Mesenchymal stem cell (in vitro differentiated cells and primary cell): ENCODE results near the gene FCGBP.
"Not testable (repeated sequence)": the region's sequence is repeated elsewhere in the genome, so short reads cannot be mapped to it uniquely, and the experiment has no call there.

Experiments
- DNase-seq: peaks from one replicate; pipeline ENCODE4 v3.0.0-alpha.2; 2013
- H2AFZ ChIP-seq: one replicate; pipeline ENCODE4 v1.6.1; 2013; ENCODE audit warnings: low read depth, mild to moderate bottlenecking, control low read depth, inconsistent platforms, low read length, moderate library complexity
- H2AK5ac ChIP-seq: 2 replicates; pipeline ENCODE4 v1.6.1; 2013; ENCODE audit warnings: low read length, moderate library complexity, mild to moderate bottlenecking, inconsistent platforms; ENCODE audit not compliant: severe bottlenecking
- H2BK120ac ChIP-seq: one replicate; pipeline ENCODE4 v1.6.1; 2013; ENCODE audit warnings: low read depth, mild to moderate bottlenecking, inconsistent platforms, low read length, moderate library complexity
- H2BK12ac ChIP-seq, 2 experiments: one replicate each; pipeline ENCODE4 v1.6.1; 2013; ENCODE audit warnings: inconsistent platforms in 2 of 2, low read length in 2 of 2, mild to moderate bottlenecking in 2 of 2, moderate library complexity in 2 of 2, control low read depth in 1 of 2
- H2BK15ac ChIP-seq: one replicate; pipeline ENCODE4 v1.6.1; 2013; ENCODE audit warnings: mild to moderate bottlenecking, low read depth, inconsistent platforms; ENCODE audit not compliant: poor library complexity, severe bottlenecking
- H2BK5ac ChIP-seq: 2 replicates; pipeline ENCODE4 v1.6.1; 2013; ENCODE audit warnings: low read depth, mild to moderate bottlenecking, low read length, control low read depth, inconsistent platforms; ENCODE audit not compliant: poor library complexity, severe bottlenecking
- H3K14ac ChIP-seq, 2 experiments: one replicate each; pipeline ENCODE4 v1.6.1; 2013; ENCODE audit warnings: inconsistent platforms in 2 of 2, low read length in 2 of 2, control low read depth in 1 of 2, mild to moderate bottlenecking in 1 of 2, moderate library complexity in 1 of 2
- H3K18ac ChIP-seq, 2 experiments: one replicate each; pipeline ENCODE4 v1.6.1; 2013; ENCODE audit warnings: inconsistent platforms in 2 of 2, low read length in 2 of 2, control low read depth in 1 of 2, low read depth in 1 of 2, mild to moderate bottlenecking in 1 of 2
- H3K23ac ChIP-seq, 2 experiments: one replicate each; pipeline ENCODE4 v1.6.1; 2013; ENCODE audit warnings: inconsistent platforms in 2 of 2, low read length in 2 of 2, mild to moderate bottlenecking in 2 of 2, moderate library complexity in 2 of 2, control low read depth in 1 of 2
- H3K27ac ChIP-seq: 2 replicates; pipeline ENCODE4 v1.5.1; 2013; ENCODE audit warnings: mild to moderate bottlenecking, moderate library complexity, low read length, control low read depth, inconsistent platforms; ENCODE audit not compliant: poor library complexity, severe bottlenecking
- H3K27me3 ChIP-seq, 2 experiments: 2 replicates each; pipeline versions ENCODE4 v1.6.1 to v1.7.0; 2013; ENCODE audit warnings: low read length in 2 of 2, mild to moderate bottlenecking in 2 of 2, moderate library complexity in 2 of 2, control low read depth in 1 of 2, inconsistent platforms in 1 of 2; ENCODE audit not compliant: control insufficient read depth in 1 of 2, insufficient read depth in 1 of 2
- H3K36me3 ChIP-seq, 2 experiments: 2 replicates each; pipeline versions ENCODE4 v1.6.1 to v1.7.0; 2013; ENCODE audit warnings: low read length in 2 of 2, control low read depth in 1 of 2, inconsistent platforms in 1 of 2, low read depth in 1 of 2, mild to moderate bottlenecking in 1 of 2; ENCODE audit not compliant: insufficient read depth in 2 of 2, control insufficient read depth in 1 of 2
- H3K4ac ChIP-seq, 2 experiments: one replicate each; pipeline ENCODE4 v1.6.1; 2013; ENCODE audit warnings: inconsistent platforms in 2 of 2, low read length in 2 of 2, mild to moderate bottlenecking in 2 of 2, moderate library complexity in 2 of 2, control low read depth in 1 of 2, low read depth in 1 of 2
- H3K4me1 ChIP-seq: 2 replicates; pipeline ENCODE4 v1.6.1; 2013; ENCODE audit warnings: low read depth, low read length, control low read depth; ENCODE audit not compliant: control insufficient read depth, insufficient read depth
- H3K4me2 ChIP-seq: 2 replicates; pipeline ENCODE4 v1.6.1; 2013; ENCODE audit warnings: low read length, mild to moderate bottlenecking, inconsistent platforms; ENCODE audit not compliant: poor library complexity, severe bottlenecking
- H3K4me3 ChIP-seq, 2 experiments: 2 replicates each; pipeline versions ENCODE4 v1.5.1 to v1.7.0; 2013; ENCODE audit warnings: low read length in 2 of 2, mild to moderate bottlenecking in 2 of 2, control low read depth in 1 of 2, low read depth in 1 of 2; ENCODE audit not compliant: insufficient read depth in 1 of 2
- H3K79me1 ChIP-seq: replicated peaks from 2 replicates; pipeline ENCODE4 v1.6.1; 2013; ENCODE audit warnings: mild to moderate bottlenecking, control low read depth, low read length, inconsistent platforms; ENCODE audit not compliant: poor library complexity, severe bottlenecking
- H3K9ac ChIP-seq: 2 replicates; pipeline ENCODE4 v1.7.0; 2013; ENCODE audit warnings: mild to moderate bottlenecking, low read length, moderate library complexity
- H3K9me3 ChIP-seq: 2 replicates; pipeline ENCODE4 v1.7.0; 2013; ENCODE audit warnings: mild to moderate bottlenecking, low read length; ENCODE audit not compliant: control insufficient read depth
- H4K8ac ChIP-seq: one replicate; pipeline ENCODE4 v1.6.1; 2013; ENCODE audit warnings: inconsistent platforms, mild to moderate bottlenecking, low read length, moderate library complexity
- H4K91ac ChIP-seq: one replicate; pipeline ENCODE4 v1.6.1; 2013; ENCODE audit warnings: mild to moderate bottlenecking, low read length, inconsistent platforms
- WGBS: methylation state at CpG from one replicate; pipeline ENCODE4 v1.1.7; 2013; ENCODE audit warnings: mixed read lengths; 5-methylcytosine and 5-hydroxymethylcytosine counted together

FCGBP gene

DNA sequence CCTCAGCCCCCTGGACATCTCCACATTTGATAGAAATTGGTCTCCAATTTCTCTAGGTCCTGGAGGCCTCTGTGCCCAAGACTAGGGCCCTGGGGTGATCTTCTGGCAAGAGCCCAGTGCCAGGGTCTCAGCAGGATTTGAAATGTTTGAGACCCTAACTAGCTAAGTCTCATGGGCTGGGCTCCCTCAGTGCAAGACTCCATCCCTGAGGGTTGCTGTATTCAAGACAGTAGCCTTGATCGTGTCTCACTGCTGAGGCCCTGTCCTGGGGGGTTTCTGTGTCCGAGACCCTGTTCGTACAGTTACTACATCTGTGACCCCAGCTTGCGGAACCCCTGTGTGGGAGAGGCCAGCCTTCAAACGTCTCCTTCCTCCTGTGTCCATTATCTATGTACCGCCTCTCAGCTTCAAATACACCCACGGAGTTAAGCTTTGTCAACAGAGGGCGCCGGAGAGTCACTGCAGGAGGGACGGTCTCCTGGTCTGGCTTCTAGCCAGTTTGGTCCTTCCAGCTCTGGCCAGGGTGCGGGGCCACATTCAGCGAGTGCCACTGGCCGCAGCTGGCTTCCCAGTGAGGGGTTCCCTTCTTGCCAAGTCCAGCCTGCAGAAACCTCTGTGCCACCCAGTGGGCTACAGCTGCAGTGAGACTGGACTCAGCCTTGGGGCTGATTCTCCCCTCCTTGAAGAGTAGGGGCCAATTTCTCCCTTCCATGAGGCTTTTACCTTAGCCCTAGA, 36.8 kb downstream of the FCGBP start:
- DNase-seq, result peak; percentile 30
- H3K9me3 ChIP-seq, H3K14ac ChIP-seq, H4K8ac ChIP-seq, H4K91ac ChIP-seq, H2AK5ac ChIP-seq, H3K4me1 ChIP-seq, H3K9ac ChIP-seq, H2BK5ac ChIP-seq, H2BK120ac ChIP-seq, H2AFZ ChIP-seq, H3K4me3 ChIP-seq, H3K23ac ChIP-seq, H2BK12ac ChIP-seq, H3K79me1 ChIP-seq, H3K27ac ChIP-seq, H3K4ac ChIP-seq, H3K18ac ChIP-seq, H2BK15ac ChIP-seq, H3K27me3 ChIP-seq, H3K4me2 ChIP-seq, H3K36me3 ChIP-seq: not testable (repeated sequence)
- 19% methylated on average over 12 of the region's 13 CpGs for WGBS

DNA sequence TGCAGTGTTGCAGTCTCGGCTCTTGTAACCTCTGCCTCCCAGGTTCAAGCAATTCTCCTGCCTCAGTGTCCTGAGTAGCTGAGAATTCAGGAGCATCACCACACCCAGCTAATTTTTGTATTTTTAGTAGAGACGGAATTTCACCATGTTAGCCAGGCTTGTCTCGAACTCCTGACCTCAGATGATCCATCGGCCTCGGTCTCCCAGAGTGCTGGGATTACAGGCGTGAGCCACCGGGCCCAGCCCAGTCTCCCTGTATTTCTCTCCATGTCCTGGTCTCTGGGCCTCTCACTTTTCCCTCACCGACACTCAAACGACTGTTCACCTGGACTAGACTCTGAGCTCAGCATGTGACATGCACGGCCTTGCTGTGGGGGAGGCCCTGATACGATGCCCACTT, 39.3 kb downstream of the FCGBP start:
- not testable (repeated sequence) for H2BK15ac ChIP-seq, H2BK12ac ChIP-seq, H2AFZ ChIP-seq, H3K14ac ChIP-seq, H3K23ac ChIP-seq, H3K36me3 ChIP-seq, H3K4ac ChIP-seq, H3K9ac ChIP-seq, H3K4me3 ChIP-seq, H3K27ac ChIP-seq, H3K79me1 ChIP-seq, H3K4me2 ChIP-seq, H4K91ac ChIP-seq, H2BK120ac ChIP-seq, H3K4me1 ChIP-seq, H2BK5ac ChIP-seq, H4K8ac ChIP-seq, DNase-seq, H3K9me3 ChIP-seq, H2AK5ac ChIP-seq, H3K18ac ChIP-seq
- peaks cover 0 to 26% of the 10 kb centered on the region in 2 experiments for H3K27me3 ChIP-seq
- WGBS, result 95% methylated on average over 7 of the region's 11 CpGs

DNA sequence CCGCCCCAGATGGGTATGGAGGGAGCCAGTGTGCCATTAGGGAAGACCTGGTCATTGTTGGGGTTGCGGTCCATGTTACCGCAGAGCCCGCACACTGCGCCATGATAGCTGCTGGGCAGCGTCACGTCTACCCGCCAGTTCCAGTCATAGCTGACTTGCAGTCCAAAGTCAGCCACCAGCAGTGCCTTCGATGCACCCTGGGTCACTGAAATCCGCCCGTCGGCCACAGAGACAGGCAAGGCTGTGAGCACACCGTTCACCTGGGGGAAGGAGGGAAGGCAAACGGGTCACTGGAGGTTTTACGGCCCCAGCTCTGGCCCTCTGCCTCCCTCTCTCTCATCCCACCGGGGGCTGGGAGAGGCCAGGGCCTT, 40.2 kb downstream of the FCGBP start:
- peaks cover 0 to 26% of the 10 kb centered on the region in 2 experiments for H3K27me3 ChIP-seq
- H3K36me3 ChIP-seq, H2BK12ac ChIP-seq, H3K4me3 ChIP-seq, H2AFZ ChIP-seq, H3K79me1 ChIP-seq, H3K23ac ChIP-seq, H2AK5ac ChIP-seq, H4K8ac ChIP-seq, H3K27ac ChIP-seq, H2BK5ac ChIP-seq, H4K91ac ChIP-seq, H3K14ac ChIP-seq, H3K18ac ChIP-seq, H2BK120ac ChIP-seq, H3K9ac ChIP-seq, H3K4me1 ChIP-seq, H3K4ac ChIP-seq, DNase-seq, H2BK15ac ChIP-seq, H3K9me3 ChIP-seq, H3K4me2 ChIP-seq: not testable (repeated sequence)
- 88% methylated on average over 11 of the region's 16 CpGs for WGBS

DNA sequence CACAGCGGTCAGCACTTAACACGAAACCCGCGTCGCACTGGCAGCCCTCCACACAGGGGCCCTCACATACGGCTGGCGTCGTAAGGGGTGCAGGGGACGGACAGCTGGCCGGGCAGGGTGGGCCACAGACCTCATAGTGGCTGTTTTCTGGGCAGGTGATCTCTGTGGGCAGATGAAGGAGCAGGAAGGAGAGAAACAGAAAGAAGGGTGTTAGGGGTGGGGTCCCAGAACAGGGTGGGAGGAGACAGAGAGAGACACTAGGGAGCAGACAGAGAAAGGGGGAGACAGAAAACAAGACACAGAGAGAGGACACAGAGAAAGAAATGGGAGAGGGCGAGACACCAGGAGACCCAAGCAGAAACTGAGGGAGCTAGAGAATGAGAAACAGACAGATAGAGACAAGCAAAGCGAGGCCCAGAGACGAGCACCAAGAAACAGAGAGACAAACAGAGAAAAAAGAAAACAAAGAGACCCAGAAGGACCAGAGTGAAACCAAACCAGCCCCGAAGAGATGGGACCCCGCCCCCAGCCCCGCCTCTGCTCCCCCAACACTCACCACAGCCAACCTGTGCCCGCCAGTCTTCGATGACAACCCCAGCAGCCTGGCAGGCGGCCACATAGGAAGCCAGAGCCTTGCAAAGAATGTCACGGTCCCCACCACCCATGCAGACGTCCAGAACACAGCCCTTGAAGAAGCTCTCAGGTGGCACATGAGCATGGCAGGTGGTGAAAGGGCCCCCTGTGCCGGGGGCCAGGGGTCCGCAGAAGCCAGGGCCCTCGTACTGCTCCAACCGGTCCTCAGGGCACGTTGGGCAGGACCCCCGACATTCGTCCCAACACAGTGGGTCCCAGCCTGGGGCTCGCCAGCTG, 40.8 kb downstream of the FCGBP start:
- not testable (repeated sequence) for H3K36me3 ChIP-seq, H3K4me3 ChIP-seq

More for the DNA sequence above, 40.8 kb downstream of the FCGBP start:
- not testable (repeated sequence) for H3K4me2 ChIP-seq, H3K9ac ChIP-seq, H2BK120ac ChIP-seq, H2BK12ac ChIP-seq, H3K9me3 ChIP-seq, H3K23ac ChIP-seq, H4K91ac ChIP-seq, H3K18ac ChIP-seq, H3K4me1 ChIP-seq, H3K14ac ChIP-seq, H3K4ac ChIP-seq, DNase-seq, H3K27ac ChIP-seq, H4K8ac ChIP-seq, H2AFZ ChIP-seq, H3K79me1 ChIP-seq, H2BK15ac ChIP-seq, H2AK5ac ChIP-seq, H2BK5ac ChIP-seq
- H3K27me3 ChIP-seq, result peaks cover 0 to 26% of the 10 kb centered on the region in 2 experiments
- 80% methylated on average over 17 of the region's 29 CpGs for WGBS
